DOHH2 (cell line): ENCODE measurements around the gene TPCN1.

Source experiments
- EZH2phosphoT487 ChIP-seq: fragments of 200-600 bp; sonication (generic); IDR thresholded peaks from 2 replicates; pipeline ENCODE4 v1.6.1; 2017; ENCODE audit warnings: borderline replicate concordance, mild to moderate bottlenecking, antibody characterized with exemption, low read length, moderate library complexity, mixed read lengths
- TF ChIP-seq, protein P1 (sequence below): fragments of 200-600 bp; sonication (generic); IDR thresholded peaks from one replicate; pipeline ENCODE4 v1.5.1; 2014; ENCODE audit warnings: antibody characterized with exemption, mild to moderate bottlenecking, low read depth, low read length; ENCODE audit not compliant: poor library complexity, severe bottlenecking

DNA sequence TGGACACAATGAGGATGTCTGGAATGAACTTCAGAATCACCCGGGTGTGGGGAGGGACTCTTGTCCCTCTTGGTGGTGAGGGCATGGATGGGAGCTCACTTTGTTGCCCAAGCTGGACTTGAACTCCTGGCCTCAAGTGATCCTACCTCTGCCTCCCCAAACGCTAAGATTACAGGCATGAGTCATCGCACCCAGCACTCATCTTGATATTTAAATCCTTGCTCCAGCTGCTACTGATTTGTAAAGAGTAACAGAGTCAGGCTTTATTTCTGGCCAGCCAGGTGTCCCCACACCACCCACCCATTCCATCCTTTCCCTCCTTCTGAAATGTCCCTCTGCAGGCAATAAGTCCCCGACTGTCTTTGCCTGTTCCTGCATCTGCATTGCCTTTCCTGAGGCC is 40.9 kb upstream of the TPCN1 start:
- TF ChIP-seq, protein P1, sequence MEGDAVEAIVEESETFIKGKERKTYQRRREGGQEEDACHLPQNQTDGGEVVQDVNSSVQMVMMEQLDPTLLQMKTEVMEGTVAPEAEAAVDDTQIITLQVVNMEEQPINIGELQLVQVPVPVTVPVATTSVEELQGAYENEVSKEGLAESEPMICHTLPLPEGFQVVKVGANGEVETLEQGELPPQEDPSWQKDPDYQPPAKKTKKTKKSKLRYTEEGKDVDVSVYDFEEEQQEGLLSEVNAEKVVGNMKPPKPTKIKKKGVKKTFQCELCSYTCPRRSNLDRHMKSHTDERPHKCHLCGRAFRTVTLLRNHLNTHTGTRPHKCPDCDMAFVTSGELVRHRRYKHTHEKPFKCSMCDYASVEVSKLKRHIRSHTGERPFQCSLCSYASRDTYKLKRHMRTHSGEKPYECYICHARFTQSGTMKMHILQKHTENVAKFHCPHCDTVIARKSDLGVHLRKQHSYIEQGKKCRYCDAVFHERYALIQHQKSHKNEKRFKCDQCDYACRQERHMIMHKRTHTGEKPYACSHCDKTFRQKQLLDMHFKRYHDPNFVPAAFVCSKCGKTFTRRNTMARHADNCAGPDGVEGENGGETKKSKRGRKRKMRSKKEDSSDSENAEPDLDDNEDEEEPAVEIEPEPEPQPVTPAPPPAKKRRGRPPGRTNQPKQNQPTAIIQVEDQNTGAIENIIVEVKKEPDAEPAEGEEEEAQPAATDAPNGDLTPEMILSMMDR: no peak
- no peak for TF ChIP-seq EZH2phosphoT487
